Left forelimb (tissue), 1 donor: ENCODE results near the gene AHNAK.
"Not testable (repeated sequence)": the region's sequence is repeated elsewhere in the genome, so short reads cannot be mapped to it uniquely, and the experiment has no call there.

Source experiments
- DNase-seq: peaks from one replicate; pipeline ENCODE4 v3.0.0-alpha.2; 2018; ENCODE audit warnings: low spot score

The AHNAK gene

DNA sequence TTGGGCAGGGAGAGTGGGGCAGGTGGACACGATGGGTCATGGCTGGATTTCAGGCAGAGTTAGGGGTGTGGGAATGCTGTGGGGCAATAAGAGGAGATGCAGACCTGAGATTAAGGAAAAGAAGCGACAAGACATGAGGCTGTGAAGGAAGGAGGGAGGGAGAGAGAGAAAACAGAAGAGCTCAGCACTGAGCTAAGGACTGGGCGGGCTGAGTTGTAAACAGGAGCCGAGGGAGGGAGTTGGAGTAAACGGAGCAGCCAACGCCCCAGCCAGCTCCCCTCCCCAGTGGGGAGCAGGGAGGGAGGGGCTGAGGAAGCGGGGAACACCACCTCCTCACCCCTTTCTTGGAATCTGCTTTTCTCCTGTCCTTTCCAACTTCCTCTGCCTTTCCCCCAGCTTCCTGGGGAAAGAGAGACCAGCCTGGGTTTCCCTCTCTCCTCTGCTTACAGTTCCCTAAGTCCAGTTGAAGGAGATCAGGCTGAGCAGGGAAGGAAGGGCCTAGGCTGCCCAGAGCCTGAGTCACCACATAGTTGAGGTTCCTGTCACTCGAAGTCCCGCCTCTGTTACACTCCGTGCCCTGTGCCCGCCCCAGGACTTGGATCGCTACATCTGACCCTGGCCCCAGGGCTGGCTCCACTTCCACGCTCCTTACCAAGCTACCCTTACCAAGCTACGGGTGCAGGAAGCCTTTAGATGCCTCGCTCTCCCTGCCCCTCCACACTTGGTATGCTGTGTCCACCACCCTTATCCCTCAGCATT, 6.7 kb upstream of the AHNAK start:
- peak; percentile 87 for DNase-seq

DNA sequence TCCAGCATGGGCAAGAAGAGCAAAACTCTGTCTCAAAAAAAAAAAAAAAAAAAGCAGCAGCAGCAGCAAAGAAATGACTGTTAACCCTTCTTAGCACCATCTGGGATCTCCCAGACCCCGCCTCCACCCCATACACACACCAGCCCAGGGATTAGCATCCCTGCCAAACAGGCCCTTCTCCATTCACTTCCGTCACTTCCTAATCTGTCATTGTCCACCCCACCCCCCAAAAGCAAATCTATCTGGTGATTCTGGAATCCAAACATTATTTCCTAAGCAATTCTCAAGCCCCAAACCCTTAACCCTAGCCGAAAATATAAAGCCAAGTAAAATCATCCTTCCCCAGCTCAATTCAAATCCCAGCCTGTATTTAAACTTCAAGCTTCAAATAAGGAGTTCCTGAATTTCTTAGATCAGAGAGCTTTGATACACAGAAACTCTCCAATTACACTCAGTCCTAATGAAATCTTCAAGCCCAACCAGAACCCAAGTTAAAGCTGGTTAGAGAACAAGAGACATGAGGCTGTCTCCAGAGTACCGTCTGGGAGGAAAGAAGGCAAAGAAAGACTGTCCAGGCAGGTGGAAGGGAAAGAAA, 6.0 kb upstream of the AHNAK start:
- no peak for DNase-seq

GRCh38 chr11:62550478-62550877, 3.9 kb upstream of the AHNAK start:
- DNase-seq = not testable (repeated sequence)

- DNase-seq = no peak
These were observed 2.1 kb upstream of the AHNAK start for GRCh38 chr11:62548545-62549335.

DNA sequence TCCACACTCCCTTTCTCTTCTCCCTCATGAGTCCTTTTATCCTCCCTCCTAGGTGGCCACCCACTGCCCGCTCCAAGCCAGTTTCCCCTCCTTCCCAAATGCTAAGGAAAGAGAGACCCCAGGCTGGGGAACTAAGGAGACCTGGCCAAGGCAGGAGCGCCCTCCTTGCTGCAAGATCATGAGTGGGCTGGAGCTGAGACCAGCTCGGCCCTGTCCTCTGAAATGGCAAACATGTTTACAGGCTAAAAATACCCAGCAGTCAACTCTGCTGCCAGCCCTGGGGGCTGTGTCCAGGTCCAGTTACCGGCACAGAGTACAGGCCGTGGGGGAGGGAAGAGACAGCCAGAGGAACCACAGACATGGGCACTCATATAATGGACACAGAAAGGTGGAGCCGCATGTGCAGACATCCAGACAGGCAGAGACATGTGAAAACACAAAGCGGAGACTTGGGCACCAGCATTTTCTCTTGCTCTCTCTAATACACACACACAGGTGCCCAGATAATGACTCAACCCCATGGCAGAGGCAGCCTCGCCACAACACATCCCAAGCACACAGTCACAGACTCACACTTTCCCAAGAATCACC, 1.2 kb upstream of the AHNAK start:
- DNase-seq = no peak

GRCh38 chr11:62546929-62547625, 471 bp upstream of the AHNAK start:
- peak; percentile 76 for DNase-seq

DNA sequence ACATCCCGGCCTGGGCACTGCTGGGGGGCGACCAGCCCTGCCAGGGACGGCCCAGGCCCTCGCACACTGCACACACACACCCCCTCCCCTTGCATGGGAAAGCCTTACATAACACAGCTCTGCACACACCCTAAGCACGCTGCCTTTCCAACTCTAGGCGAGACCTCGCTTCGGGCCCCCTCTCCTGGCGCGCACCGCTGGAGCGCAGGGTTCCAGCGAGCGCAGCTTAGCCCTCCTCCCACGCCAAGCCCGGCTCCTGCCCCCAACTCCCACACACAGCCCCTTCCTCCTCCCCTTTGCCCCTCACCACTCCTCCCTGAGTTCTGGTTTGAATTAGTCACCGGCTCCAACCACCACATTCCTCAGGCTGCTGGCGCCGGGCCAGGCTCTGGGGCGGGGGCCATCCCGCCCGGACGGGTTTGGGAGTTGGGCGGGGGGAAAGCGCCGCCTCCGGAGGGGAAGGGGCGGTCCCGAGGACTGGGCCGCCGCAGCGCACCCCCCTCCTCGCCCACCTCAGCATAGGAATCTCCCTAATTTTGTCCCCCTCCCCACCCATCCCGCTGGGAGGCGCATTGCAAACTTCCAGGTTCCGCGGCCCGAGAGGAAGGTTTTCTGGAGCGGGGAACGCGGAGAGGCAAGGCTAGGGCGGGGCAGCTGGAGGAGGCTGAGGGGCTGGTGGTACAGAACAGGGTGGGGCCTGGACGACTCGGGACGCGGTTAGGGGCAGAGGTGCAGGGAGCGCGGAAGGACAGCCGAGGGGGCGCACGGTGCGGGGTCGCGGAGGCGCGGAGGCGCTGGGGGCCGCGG, 966 bp downstream of the AHNAK start:
- DNase-seq = peak; percentile 98

GRCh38 chr11:62544581-62545436, 1.8 kb downstream of the AHNAK start:
- no peak for DNase-seq

- DNase-seq = no peak
These were observed 2.7 kb downstream of the AHNAK start for GRCh38 chr11:62543680-62544444.

DNA sequence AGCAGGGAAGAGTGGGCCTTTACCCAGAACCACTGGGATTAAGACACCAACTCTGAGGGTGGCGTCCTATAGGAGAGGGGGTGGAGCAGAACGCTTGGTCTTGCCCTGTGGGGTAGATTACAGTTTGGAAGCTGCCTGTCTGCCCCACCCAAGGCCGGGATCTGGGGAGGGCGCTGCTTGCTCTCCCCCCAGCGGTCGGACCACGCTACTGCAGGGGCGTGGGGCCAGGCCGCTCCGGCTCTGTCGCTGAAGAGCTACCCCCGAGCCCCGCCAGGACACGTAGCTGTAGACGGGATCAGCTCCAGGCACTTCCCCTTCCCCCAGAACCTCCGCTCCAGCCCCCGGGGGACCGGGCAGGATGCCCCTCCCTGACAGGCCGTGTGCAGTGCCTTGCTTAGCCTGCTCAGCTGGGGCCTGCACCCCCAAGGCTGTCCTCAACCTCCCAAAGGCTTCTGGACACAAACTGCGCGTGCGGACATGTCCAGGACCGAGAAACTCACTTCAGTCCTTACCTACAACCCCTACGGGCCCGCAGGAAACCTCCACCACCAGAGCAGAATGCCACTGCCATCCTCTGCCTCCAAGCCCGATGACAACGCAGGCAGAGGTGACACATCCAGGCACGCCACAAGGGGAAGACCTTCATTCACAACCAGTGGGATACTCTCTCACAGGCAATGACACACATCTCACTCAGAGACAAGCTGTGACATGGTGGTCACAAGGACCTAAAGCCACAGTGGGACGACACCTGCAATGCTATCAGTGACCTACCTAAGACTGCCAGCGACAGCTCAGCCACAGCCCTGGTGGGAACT, 3.6 kb downstream of the AHNAK start:
- DNase-seq = peak; percentile 90

- DNase-seq = no peak
These were observed 4.4 kb downstream of the AHNAK start for GRCh38 chr11:62542111-62542745.

- no peak for DNase-seq
These were observed 5.6 kb downstream of the AHNAK start for GRCh38 chr11:62540804-62541701.

- peak; percentile 78 for DNase-seq
These were observed 7.2 kb downstream of the AHNAK start for GRCh38 chr11:62539238-62539925.

DNA sequence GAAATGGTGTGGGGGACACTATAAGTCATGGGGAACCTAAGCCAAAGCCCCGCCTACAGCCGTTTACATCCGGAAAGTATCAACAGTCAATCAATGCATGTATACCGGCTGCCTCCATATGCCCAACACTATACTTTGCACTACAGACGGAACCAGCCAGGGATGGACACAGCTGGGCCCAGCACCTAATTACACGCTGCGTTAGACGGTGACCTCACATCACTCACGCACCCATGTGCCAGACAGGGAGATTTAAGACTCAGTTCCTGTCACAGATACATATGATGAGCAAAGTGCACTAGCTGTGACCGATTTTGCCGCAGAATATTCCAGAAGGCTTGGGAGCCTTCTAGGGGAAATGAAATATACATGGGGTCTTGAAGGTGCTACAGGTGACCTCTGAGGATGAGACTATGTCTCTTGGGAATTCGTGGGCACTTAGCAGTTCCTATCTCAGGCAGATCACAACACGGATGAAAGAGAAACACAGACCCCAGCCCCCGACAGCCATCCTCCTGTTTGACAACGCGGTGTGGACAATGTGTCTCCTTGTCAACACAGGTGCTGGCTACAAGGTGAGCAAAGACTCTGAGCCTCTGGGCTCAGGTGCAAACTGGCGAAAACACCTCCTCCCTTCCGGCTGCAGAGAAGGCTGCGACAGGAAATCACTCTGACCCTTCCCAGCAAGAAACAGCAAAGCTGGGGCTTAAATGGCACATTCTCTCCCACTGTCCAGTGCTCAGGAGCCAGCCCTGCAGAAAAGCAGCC, 8.0 kb downstream of the AHNAK start:
- DNase-seq = no peak

DNA sequence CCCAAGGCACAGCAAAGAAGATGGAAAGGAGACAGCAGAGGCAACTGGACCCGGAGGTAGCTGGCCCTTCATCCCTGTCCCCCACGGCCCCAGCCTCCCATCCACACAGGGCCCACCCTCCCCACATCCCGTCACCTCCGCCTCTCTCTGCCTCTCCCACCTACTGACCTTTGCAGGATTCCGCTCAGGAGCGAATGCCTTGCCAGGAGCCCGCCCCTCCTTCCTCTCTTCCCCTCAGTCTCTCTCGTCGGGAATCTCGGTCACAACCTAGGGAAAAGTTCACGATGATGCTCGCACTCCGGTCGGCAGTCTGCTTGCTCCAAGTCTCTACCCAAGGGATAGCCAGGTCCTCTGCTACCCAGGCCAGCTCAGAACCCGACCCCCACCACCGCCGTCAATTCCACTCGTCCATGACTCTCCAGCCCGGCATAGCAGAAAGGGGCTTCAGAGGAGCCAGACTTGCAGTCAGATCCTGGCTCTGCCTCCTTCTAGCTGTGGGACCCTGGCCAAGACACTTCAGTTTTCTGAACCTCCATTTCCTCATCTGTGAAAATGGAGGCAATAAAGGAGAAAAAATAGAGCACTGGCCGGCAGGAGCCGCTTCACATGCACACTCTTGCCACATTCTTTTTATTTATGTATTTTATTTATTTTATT, 10.2 kb downstream of the AHNAK start:
- no peak for DNase-seq
